UCSD-AML1 (cell line): Measurements from ENCODE around the gene RNF20.
"Not testable (repeated sequence)": the region's sequence is repeated elsewhere in the genome, so short reads cannot be mapped to it uniquely, and the experiment has no call there.

Experiments used
- DNase-seq: peaks from one replicate; lab custom pipeline; 2025; ENCODE audit not compliant: unreplicated experiment; lab: John Stamatoyannopoulos, UW

RNF20 gene, protein sequence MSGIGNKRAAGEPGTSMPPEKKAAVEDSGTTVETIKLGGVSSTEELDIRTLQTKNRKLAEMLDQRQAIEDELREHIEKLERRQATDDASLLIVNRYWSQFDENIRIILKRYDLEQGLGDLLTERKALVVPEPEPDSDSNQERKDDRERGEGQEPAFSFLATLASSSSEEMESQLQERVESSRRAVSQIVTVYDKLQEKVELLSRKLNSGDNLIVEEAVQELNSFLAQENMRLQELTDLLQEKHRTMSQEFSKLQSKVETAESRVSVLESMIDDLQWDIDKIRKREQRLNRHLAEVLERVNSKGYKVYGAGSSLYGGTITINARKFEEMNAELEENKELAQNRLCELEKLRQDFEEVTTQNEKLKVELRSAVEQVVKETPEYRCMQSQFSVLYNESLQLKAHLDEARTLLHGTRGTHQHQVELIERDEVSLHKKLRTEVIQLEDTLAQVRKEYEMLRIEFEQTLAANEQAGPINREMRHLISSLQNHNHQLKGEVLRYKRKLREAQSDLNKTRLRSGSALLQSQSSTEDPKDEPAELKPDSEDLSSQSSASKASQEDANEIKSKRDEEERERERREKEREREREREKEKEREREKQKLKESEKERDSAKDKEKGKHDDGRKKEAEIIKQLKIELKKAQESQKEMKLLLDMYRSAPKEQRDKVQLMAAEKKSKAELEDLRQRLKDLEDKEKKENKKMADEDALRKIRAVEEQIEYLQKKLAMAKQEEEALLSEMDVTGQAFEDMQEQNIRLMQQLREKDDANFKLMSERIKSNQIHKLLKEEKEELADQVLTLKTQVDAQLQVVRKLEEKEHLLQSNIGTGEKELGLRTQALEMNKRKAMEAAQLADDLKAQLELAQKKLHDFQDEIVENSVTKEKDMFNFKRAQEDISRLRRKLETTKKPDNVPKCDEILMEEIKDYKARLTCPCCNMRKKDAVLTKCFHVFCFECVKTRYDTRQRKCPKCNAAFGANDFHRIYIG

DNA sequence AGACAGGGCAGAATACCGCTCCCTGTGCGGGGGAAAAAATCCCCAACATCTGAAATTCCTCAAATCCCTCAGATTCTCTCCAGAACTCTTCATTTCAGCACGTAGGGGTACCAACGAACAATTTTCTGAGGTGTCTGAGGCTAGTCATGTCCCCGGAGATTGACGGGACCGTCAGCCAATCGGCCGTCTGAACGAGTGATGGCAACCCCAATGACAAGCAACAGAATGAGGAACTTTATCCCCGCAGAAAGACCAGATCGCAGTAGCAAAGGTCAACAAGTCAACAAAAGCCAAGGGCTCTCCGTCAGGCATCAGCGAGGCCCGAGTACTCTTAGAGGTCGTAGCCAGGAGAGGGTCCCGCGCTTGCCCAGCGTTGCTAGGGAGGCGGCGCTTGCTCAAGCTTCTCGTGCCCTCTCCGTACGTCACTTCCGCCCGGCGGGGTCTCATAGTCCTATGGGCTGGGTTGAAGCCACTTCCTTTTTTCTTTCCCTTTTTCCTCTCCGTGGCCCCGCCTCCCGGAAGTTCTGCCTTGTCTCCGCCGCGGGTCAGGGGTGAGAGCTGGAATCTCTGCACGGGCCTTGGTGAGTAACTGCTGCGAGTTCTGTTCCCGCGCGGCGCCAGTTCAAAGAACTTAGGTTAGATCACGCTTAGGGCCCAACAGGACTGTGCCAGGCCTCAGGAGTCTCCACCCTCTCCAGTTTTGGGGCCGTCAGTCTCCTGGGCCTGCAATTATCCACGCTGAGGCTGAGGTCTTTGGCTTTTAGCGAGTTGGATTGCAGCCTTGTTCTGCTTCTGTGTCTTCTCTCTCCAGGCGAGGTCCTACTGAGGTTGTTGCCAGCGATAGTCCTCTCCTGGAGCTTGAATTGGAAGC lies at the start of gene RNF20:
Gene RNF20 (plus strand): TSS at position 520 of the 871 bp plus-strand sequence. CDS start 1,571 bp downstream, outside the sequence.
- peak; percentile 98 for DNase-seq

DNA sequence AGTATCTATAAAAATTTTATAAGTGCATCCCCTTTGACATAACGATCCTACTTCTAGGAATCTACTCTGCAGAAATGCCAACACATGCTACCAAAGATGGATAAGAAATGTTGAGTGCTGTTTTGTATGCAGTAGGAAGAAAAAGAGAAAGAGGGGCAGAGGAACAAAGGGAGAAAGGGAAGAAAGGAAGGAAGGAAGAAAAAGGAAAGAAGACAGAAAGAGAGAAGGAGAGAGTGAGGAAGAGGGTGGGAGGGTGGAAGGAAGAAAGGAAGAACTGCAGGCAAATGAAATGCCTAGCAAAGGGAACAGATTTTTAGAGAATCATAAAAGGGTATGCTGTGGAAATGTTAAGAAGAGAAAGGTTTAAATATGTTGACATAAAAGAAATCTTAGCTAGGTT lies 49.6 kb upstream of the RNF20 start:
- DNase-seq: no peak

DNA sequence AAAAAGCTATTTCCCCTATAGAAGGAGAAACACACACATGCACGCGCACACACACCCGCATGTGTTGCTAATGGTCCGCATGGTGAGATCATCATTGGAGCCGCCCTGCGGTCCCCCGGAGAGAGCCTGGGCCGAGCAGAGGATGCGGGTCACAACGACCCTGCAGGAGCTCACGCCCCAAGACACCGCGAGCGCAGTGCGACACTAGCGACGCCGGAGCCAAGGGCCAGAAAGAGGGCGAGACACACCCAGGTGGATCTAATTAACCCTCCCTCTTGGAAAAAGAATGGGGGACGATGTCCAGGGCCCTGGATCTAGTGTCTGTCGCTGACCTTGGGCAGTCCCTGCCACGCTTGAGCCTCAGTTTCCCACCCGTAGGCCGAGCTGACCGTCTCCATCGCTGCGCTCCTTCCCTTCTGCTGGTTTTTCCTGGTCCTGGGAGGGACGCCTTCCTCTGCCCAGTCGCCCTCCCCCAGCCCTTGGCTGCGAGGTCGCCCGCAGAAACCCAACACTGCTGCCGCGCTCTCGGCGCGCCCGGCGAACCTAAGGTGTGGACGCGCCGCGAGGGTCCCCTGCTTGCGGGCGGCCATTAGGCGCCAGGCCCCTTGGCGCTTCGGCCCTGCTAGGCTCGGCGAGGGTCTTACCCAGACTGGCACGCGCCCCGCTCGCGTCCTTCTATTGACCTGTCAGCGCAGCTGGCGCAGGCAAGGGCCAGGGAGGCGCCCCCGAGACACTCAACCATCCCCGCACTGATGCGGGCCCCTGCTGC lies 47.5 kb upstream of the RNF20 start:
- DNase-seq: no peak

DNA sequence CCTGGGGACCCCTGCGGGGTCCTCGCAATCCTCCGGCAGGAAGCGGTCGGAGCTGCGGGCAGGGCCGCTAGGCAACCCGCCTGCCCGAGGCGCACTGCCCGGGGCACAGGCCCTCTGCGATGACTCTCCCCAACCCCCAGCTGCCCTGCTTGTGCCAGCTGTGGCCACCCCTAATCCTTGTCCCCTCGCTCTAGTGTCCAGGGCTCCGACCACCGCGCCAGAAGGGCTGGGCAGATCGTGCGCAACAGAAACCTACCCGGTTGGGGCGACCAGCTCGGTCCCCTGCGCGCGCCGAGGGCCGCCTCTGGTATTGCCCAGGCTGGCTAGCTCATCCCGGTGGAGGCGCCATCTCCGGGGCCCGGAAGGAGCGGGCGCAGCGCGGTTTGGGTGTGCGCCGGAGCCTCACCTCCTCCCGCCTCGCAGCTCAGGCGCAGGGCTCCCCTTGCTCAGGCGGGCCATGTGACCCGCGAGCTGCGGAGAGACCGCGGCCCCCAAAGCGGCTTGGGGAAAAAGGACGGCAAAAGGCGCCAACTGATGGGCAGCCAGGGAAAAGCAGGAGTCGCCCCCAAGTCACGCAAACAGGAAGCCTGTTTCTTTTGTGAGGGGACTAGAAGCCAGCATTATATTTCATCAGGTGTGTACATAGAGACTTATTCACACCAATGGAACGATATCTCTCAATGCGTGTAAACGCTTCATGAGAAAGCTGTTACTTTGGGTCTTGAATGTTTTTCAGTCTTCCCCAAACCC lies 46.8 kb upstream of the RNF20 start:
- no peak for DNase-seq

DNA sequence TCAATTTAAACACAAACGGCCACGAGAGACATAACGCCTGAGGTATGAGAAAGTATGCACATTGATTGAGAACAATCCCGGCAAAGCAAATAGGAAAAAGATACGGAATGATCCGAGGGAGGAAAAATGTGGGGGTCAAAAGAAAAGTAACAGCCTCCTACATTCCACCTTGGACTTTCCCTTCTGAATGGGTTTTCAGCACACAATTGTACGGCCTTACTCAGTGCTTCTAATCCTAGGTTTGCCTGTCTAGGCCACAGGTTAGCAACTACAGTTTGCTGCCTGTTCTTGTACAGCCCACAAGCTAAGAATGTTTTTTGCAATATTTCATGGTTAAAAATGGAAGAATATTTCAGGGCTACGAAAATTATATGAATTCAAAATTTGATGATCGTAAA lies 46.2 kb upstream of the RNF20 start:
- no peak for DNase-seq

DNA sequence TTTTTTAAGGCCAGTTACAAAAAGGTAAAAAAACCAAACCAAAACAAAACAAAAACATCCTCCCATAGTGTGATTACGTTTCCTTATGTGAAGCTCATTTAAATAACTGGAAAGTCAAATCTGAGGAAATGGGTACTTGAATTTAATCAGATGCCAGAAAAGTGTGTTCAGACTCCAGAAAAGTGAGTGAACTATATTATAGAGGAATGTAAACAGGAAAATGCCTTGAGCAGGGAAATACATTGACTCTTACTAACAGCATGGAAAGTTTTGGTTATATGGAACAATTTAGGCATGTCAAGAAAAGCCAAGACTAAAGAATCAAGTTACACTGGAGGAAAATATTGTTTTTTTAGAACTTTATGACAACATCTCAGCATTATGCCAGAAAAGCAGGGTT lies 37.8 kb upstream of the RNF20 start:
- no peak for DNase-seq

DNA sequence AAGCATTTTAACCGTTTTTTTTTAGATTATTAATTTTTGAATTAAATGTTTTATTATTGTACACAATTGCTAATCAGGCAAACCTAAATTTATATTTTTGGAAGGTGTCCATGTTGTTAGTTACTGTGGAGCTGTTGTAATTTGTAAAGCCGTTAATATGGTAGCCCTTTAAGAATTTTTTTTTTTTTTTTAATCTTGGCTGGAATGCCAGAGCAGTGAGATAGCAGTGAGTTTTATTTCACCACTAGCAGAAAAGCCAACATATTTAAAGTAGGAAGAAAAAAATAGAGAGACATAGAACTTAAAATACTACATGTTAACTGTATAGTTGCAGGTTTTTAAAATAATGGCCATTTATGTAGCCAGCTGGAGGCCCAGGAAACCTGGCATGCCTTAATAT lies 35.3 kb upstream of the RNF20 start:
- no peak for DNase-seq

DNA sequence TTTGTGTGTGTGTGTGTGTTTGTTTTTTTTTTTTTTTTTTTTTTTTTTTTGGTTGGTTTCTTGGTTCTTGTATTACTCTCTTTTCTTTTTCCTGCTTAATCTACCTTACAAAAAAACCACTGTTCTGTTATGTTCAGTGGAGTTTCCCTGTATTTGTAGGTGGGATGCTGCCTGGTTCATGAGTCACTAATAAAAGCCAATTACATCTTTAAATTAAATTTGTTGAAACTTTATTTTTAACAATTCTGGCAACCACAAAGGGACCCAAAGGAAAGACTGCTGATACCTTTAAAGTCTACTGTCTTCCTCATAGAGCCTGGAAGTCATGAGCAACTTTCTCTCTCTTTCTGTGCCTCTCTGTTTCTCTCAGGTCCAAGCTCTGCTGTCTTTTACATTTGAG lies 29.5 kb upstream of the RNF20 start:
- no peak for DNase-seq

DNA sequence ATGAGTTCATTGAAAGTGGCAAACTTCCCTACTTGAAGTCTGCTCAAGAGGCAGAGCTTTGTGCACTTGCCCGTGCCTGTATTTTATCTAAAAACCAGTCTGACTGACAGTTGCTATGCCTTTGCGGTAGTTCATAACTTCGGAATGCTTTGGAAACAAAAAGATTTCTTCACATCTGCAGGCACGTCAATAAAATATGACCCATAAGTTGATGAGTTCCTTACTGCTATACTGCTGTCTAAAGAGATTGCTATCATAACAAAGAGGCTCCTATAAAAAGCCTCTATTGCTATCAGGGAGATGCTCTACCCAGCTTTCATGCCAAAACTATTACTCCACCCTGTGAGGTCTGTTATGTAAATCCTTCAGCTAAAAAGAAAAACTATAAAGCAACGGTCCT lies 25.4 kb upstream of the RNF20 start:
- no peak for DNase-seq

DNA sequence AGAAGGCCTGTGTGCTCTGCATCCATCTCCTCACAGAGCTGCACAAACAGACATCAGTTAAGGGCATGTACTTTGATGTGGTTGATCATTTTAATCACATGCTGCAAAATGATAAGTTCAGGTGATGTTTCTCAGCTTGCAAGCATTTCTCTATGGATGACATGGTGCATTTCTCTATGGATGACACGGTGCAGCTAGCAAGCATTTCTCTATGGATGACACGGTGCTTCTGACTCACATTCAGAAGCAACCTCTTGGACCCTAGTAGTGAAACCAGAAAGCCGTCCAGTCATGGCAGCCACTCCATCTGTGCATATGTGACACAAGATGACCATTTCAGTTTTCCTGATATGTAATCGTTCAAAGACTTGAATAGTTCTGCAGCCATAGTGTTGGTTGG lies 24.1 kb upstream of the RNF20 start:
- no peak for DNase-seq

DNA sequence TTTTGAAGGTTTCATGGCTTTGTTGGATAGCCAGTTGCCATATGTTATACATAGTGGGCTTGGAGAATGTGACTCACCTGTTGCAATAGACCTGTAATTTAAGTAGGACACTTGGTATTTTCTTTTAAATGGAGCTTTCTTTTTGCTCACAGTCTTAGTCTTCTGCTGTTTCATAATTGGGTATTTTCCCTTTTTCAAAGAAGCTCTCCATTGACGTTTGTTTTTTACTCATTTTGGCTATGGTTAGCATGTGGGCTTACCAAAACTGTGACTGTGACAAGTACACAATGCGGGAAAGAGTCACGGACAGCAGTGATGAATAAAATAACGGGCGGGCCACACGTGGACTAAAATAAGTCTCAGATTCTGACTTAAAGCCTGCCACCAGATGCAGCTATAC lies 23.2 kb upstream of the RNF20 start:
- DNase-seq: no peak

DNA sequence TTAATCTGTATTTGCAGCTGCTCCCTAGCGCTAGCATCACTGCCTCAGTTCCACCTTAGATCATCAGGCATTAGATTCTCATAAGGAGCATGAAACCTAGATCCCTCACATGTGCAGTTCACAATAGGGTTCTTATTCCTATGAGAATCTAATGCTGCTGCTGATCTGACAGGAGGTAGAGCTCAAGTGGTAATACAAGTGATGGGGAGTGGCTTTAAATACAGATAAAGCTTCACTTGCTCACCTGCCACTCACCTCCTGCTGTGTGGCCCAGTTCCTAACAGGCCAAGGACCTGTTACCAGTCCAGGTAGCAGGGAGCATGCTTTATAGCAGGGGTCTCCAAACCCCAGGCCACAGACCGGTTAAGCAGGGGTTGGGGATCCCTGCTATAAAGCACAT lies 22.6 kb upstream of the RNF20 start:
- DNase-seq: no peak

DNA sequence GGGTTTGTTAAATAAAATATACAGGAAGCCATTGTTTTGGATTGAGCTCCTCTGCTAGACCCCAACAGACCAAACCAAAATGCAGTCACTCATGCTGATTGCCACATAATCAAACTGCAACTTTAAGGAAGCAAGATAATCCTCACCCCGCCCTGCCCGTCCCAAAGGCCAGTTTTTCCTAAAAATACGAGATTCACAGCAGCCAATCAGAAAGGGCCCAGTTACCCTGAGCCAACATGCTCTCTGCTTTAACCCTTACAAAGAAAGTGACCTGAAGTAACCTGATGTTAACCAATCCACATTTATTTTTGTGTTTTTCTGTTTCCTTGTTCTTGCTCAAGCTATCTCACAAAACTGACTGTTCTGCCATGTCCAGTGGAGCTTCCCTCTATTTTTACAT lies 21.5 kb upstream of the RNF20 start:
- DNase-seq: no peak

DNA sequence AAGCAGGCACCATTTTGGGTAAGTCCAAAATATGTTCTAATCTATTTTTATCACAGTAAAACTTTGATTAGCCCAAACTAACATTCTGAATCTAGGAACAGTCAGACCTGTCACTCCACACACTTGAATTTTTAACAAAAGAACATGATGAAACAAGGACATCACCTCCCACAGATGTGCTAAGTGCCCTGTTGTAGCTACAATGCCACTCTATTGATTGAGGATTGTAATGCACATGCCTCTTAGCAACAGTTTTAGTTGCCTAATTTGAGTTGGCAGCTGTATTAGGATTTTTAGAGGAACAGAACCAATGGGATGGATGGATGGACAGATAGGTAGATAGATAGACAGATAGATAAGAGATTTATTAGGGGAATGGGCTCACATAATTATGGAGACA lies 20.3 kb upstream of the RNF20 start:
- DNase-seq: no peak

DNA sequence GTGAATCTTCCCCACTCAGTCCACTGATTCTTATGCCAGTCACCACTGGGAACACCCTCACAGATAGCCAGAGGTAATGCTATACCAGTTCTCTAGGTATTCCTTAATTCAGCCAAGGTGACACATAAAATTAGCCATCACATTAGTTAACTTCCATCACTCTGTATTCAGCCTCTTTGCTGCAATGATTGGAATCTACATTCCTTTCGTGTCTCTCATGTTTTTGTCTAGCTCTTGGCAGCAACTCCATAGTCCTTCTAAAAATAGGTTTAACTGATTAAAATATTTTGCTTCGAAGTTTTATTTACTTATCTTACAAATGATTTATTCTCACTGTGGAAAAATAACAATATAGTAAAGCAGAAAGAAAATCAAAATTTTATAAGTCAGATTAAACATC lies 19.6 kb upstream of the RNF20 start:
- no peak for DNase-seq

DNA sequence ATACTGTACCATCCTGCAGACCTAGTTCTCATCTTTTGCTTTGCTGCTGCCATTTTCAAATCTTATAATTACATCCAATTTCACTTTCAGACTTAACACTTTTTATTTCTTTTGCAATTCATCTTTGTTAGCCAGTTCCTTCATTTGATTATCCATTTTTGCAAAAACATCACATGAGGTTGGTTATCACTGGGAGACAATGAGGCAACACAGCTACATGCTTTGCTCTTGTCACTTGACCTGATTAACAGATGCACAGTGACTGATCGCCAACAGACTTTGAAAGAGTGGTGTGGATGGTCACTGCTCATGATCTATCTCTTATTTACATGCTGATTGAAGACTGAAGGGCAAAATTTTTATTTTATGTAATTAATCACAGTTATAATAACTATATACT lies 17.0 kb upstream of the RNF20 start:
- no peak for DNase-seq

DNA sequence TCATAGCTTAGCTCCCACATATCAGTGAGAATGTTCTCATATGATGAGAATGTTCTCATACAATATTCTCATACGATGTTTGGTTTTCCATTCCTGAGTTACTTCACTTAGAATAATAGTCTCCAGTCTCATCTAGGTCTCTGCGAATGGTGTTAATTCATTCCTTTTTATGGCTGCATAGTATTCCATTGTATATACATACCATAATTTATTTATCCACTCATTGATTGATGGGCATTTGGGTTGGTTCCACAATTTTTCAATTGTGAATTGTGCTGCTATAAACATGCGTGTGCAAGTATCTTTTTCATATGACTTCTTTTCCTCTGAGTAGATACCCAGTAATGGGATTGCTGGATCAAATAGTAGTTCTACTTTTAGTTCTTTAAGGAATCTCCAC lies 15.2 kb upstream of the RNF20 start:
- not testable (repeated sequence) for DNase-seq

DNA sequence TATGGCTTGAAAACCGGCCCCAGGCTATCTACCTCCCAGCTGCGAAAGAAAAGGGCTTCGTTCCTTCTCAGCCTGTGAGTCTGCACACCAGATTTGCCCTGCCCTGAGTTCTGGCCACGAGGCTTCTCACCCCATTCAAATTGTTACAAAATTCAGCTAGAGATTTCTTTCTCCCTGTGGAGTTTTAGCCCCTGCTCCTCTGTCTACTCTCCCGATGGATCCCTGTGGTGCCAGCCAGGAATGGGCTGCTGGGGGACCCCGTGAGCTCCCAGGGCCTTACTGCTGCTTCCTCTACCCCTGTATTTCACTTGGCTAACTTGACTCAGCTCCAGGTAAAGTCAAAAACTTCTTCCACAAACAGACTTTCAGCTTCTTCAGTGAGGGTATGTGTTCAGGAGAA lies 9.3 kb upstream of the RNF20 start:
- DNase-seq: no peak

DNA sequence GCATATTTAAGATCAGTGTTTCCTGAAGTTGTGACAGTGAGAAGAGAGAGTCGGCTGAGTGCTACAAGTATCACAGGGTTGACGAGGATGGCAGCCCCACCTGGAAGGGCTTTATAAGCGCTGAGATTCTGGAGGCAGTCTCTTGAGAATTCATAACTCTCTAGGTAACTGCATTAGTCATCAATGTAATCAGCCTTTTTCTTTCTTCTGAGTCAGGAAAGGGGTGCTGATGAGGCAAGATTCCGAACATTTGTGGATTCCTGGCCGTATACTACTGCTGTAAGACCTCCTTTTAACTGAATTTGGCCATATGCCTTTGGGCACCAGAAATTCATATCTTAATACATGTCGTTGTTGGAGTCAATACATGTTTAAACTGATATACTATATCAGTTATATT lies 6.6 kb upstream of the RNF20 start:
- no peak for DNase-seq

DNA sequence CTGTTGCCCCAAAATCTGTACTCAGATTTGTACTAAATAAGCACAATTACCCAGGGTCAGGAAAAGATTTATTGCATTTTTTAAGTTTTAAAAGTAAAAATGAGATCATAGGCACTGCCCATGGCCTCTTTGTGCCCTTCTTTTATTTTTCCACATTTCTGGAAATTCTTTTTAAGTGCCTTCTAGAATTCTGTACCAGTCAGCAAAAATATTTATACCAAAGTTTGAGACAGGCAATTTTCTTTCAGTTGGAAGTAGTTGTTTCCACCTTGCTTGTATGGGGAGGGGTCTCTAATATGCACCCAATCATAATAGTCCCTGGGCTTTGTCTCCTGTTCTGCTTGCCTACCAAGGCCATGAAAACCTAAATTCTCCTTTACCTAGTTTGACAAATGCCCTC lies 5.6 kb upstream of the RNF20 start:
- no peak for DNase-seq
